Right hindlimb (tissue), 1 donor: ENCODE results near the gene SIAH3.
A peak's percentile ranks its signal among the peaks of the same experiment; 100 is the strongest.
"Not testable (repeated sequence)": the region's sequence is repeated elsewhere in the genome, so short reads cannot be mapped to it uniquely, and the experiment has no call there.

Experiments used
- DNase-seq: peaks from one replicate; pipeline ENCODE4 v3.0.0-alpha.2; 2018

Gene SIAH3

GRCh38 chr13:45779901-45780300 lies 71.7 kb downstream of the SIAH3 start:
- DNase-seq = no peak

DNA sequence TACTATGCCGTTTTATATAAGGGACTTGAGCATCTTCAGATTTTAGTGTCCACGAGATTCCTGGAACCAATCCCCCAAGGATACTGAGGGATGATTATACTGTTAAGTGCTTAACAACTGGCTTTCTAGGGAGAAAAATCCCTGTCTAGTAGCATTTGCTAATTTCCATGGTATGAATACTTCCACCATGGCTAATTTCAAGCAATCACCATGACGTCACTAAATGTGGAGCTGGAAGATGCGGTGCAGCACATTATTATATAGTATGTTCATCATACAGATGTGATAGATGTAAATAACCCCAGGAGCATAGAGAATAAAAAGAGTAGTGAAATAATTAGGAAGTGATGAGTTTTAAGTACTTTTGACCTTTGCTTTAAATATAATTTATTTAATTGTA lies 72.7 kb downstream of the SIAH3 start:
- no peak for DNase-seq

DNA sequence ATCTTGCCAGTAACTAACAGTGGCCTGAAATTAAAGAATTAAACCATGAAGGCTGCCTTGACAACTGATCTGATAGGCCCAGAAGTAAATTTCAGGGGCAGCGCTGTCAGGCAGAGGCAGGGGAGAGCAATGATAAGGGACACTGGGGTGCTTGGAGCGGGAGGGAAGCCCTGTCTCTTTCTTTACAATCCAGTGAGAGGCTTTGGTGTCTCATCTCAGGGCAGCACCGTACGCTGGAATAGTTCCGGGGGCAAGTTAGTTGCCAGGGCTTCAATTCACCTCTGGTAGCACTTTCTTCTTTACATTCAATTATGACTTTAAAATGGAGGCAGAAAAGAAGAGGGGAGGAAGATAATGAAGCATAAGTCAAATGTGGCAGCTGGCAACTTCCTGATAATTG lies 74.8 kb downstream of the SIAH3 start:
- no peak for DNase-seq

DNA sequence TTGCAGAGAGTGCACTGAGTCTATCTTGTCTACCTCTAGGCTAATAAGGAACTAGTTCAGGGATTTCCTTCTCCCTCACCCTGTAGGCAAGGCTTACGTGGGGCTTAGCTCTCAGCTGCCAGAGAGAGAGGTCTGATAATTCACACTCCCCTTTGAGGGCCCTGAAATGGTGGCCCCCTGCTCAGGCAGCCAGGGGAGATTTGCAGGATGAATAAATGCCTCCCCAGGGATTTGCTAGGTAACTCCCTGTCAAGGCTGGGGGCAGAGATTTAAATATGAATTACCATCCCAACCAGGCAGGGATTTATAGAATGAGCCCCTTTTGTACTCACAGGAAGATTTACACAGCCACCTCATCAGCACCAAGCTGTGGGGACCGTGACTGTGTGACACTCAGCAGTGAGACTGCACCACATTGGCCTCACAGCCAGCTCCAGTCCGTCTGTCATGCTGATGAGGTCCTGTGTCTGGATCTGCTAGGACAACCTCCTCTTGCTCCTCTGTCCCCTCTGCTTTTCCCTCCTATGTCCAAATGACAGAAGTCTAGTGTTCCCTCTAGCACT lies 76.1 kb downstream of the SIAH3 start:
- DNase-seq = no peak

DNA sequence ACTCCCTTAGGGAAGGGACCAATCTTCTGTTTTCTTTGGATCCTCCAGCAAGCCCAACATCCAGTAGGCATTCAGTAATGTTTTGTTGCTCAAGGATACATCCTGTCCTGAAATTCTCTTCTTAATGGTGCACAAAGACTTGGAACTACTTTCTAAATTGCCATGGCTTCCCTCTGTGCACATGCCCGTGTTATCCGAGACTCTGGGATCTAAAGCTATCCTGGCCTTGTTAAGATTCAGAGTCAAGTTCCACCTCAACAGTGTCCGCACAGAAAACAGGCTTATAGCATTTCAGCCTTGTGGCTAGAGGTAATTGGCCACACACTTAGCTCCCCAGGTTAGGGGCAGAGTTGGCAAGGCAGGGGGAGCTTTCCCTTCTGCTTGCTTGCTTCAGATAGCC lies 77.6 kb downstream of the SIAH3 start:
- no peak for DNase-seq

- DNase-seq = no peak
Observed at GRCh38 chr13:45773236-45773635, 78.3 kb downstream of the SIAH3 start.

DNA sequence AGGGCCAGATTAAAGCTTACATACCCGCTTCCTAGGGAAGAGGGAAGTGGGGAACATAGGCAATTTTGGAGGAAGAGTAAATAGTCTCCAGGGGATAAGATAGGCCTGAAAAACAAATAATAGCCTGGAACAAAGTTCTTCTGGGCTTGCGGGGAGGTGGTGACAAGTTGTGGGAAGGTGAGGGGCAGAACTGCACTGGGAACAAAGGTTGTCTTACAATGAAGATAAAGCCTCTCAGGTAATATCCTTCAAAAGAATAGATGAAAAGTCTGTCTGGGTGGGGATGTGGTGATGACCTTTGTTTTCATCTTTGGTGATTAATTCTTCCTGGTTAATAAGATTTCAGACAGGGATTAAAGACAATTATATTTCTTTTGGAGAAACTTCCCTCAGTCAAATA lies 80.7 kb downstream of the SIAH3 start:
- no peak for DNase-seq

GRCh38 chr13:45768656-45769479 lies 82.7 kb downstream of the SIAH3 start:
- no peak for DNase-seq

- DNase-seq = no peak
Observed at GRCh38 chr13:45765464-45765863, 86.1 kb downstream of the SIAH3 start.

DNA sequence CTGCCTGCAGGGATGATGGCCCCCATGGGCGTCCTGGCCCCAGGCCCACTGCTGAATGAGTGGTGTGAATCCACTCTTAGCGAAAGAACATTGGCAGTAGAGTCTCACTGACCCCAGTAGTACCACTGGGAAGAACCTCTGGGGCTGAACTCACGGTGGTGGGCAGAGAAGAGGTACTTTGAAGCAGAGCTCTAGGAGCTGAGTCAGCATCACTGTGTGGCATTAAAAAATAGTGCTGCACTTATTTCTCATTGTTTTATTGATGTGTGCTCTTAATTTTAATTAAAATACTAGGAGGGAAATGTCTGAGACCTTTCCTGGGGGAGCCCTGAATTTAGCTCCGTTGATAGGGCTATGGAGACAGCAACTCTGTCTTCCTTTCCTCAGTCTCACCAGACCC lies 88.1 kb downstream of the SIAH3 start:
- DNase-seq = no peak

DNA sequence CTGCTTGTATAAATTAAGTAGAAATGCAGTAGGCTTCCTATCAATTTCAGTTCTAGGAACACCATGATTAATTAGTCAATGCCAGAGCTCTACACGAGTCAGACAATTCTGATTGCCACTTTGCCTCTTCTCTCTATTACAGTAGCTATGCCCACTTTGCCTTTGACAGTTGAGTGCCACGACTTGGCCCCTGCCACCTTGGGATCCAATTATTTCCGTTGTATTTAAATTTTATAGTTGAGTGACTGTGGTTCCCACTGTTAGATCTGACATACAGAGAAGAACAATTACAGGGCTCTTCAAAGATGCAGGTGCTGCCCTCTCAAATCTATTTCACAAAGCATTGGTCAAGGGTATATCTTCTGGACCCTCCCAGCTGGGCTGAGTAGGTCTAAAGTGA lies 94.0 kb downstream of the SIAH3 start:
- DNase-seq = not testable (repeated sequence)

DNA sequence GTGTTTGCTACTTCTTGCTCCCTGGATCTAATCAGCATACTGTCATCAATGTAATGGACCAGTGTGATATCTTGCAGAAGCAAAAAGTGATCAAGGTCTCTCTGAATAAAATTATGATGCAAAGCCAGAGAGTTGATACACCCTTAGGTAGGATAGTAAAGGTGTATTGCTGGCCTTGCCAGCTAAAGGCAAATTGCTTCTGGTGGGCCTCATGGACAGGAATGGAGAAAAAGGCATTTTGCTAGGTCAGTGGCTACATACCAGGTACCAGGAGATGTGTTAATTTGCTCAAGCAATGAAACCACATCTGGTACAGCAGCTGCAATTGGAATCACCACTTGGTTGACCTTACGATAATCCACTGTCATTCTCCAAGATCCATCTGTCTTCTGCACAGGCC lies 95.1 kb downstream of the SIAH3 start:
- not testable (repeated sequence) for DNase-seq

- no peak for DNase-seq
Observed at GRCh38 chr13:45752510-45752909, 99.0 kb downstream of the SIAH3 start.

GRCh38 chr13:45751885-45752284 lies 99.7 kb downstream of the SIAH3 start:
- no peak for DNase-seq

DNA sequence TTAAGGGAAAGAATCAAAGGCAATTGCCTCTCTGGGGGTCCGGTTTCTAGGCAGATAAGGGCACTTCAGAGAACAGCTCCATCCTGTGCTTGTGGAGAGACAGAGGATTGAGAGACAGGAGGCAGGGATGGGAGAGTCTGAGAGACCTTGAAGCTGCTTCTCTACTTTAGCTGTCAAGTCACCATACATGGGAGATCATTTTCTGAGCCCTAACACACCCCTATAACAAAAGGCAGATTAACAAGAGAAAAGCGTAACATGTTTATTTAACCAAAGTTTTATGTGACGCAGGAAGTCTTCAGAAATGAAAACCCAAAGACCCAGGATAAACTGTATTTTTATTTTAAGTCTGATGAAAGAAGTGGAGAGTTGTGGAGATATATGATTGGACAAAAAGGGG lies 101.0 kb downstream of the SIAH3 start:
- DNase-seq = no peak

DNA sequence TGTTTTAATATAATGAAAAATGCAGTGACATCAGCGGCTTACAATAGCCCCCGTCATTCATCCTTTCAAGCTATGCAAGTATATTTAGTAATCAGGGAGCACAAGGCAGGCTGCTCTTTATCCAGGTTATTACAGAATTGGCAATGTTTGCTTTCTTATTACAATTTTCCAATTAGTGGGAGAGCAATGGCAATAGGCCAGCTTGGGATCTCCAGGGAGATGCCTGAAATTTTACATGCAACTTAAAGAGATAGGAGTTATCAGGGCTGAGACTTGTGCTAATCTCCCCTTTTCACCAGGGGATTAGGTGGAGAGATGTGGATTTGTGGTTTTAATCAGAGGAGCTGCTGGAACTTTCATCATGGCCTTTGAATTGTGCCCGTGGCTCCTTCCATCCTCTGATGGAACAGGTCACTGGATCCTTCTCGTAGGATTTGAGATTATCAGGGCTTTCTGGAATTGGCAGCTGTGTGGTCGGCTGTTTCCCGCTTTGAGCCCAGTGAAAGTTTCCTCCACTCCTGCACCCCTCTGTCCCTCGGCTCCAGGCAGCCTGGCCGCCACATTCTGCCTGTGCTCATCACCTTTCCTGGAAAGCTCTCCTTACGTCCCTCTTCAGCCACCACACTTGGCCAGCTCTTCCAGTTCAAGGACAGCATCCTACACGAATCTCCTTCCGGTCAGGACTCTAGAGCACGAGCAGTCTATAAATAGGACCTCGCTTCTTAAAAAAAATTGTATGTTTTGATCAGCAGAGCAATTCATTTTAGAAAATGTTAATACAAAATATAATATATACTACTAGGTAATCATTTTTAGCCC lies 102.4 kb downstream of the SIAH3 start:
- peak; percentile 25 for DNase-seq

DNA sequence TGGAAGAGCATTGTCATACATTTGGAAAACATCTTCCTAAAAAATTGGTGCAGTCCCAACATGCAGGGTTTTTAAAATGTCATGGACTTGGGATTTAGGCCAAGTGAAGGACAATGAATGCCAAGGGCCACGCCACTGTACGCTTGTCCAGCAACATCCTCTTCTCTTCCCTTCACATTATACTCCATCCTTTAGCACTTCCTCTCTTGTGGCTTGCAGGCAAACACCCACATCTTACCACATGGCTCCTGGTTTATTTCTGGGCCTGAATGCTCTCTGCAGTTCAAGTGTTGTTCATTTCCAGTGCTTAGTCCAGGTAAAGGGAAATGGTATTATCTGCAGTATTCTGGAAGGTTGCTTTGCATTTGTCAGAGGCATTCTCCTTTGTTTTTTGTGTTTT lies 104.5 kb downstream of the SIAH3 start:
- no peak for DNase-seq

GRCh38 chr13:45744979-45745378 lies 106.6 kb downstream of the SIAH3 start:
- no peak for DNase-seq

DNA sequence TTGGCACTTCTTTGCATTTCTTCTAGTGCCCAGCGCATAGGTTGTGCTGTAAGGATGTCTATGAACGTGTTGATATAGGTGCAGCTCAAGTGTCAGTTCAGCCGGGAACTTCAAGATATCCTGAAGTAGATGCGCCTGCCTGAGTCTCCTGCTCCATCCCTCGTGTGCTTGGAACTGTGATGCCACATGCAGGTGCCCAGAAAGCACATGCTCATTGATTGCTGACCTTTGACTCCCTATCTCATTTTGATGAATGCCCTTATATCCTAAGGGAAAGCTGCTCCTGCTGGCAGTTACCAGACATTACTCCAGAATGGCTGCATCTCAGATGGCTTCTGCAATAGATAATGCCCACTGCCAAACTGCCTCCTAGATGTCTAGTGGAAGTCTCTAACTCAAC lies 108.6 kb downstream of the SIAH3 start:
- DNase-seq = no peak

DNA sequence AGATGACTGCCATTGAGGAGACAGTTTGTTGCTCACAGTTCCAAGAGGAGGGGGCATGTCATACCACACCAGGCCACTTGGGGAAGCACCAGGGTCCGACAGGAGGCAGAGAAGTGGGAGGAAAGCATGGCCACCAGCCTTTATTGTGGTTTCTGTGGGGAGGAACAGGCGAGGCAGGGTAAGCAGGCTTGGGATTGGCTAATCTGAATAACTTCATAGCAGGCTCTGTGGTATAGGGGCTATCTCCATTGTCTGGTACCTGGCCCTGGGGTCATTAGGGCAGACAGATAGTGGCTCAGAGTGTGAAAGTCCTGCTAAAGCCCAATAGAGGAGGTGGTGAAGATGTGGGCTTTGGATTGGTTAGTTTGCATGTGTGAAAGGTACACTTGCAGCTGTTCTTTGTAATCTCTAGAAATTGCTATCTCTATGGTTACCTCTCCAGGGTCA lies 114.0 kb downstream of the SIAH3 start:
- no peak for DNase-seq

GRCh38 chr13:45733361-45733760 lies 118.2 kb downstream of the SIAH3 start:
- DNase-seq = no peak

DNA sequence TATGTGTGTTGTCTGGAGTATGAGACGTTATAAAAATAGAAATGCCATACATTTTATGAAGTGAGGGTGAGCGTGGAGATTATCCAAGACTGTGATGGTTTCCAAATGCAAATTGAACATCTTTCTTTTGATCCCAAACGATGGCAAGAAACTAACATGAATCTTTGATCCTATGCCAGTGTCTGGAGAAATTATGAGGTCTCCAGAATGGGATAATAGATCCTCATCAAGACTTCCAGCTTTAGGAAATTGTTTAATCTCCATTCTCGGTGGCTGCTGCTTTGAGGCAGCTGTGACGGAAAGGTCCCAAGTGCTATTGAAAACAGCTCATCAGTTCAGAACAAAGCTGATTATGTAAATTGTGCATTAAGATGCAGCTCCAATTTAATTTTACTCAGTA lies 118.6 kb downstream of the SIAH3 start:
- DNase-seq = no peak

GRCh38 chr13:45731455-45731854 lies 120.1 kb downstream of the SIAH3 start:
- DNase-seq = no peak

DNA sequence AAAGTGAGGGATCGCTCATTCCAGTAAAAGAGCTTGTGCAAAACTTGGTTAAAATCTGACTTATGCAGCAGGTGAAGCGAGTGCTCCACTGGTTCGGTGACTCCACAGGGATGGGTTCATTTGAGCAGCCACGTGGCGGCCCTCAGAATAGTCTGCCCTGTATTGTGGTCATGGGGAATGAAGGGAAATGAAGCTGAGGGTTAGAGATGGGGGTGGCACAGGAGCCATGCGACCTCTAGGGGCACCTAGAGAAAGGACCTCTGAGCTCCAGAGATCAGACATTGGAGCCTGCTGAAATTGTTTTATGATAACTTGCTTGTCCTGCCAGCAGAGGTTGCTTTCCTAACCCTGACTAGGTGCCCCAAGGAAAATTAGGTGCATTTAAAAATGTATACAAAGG lies 122.8 kb downstream of the SIAH3 start:
- DNase-seq = no peak
